Fibroblast of lung (primary cell): Measurements from ENCODE around the gene GJB3. TPM values are rescaled to one million over a fixed set of nuclear protein-coding genes. Genes with fewer than 3 reads are reported as not detected.

Source experiments
- DNase-seq, 2 donors: peaks; one replicate each; pipeline versions ENCODE4 v3.0.0 to v3.0.0-alpha.2; 2010; ENCODE audit warnings: low read depth in 2 of 2
- H2AFZ ChIP-seq: 2 replicates; pipeline ENCODE4 v1.5.1; 2012; ENCODE audit warnings: low read length, control low read depth, inconsistent platforms
- H3K27ac ChIP-seq: 2 replicates; pipeline ENCODE4 v1.5.1; 2011; ENCODE audit warnings: low read length, control low read depth; ENCODE audit not compliant: insufficient read depth
- H3K27me3 ChIP-seq: 2 replicates; pipeline ENCODE4 v1.5.1; 2011; ENCODE audit warnings: mild to moderate bottlenecking, low read length; ENCODE audit not compliant: control insufficient read depth, insufficient read depth
- H3K36me3 ChIP-seq: 2 replicates; pipeline ENCODE4 v1.5.1; 2011; ENCODE audit warnings: low read length; ENCODE audit not compliant: control insufficient read depth, insufficient read depth
- H3K4me1 ChIP-seq: 2 replicates; pipeline ENCODE4 v1.5.1; 2011; ENCODE audit warnings: low read length; ENCODE audit not compliant: control insufficient read depth, insufficient read depth; ENCODE audit errors: extremely low read depth
- H3K4me2 ChIP-seq: 2 replicates; pipeline ENCODE4 v1.5.1; 2011; ENCODE audit warnings: low read length, control low read depth; ENCODE audit not compliant: insufficient read depth; ENCODE audit errors: extremely low read depth
- H3K4me3 ChIP-seq, 4 experiments: fragments of 200-600 bp in 1 of 4; sonication (generic) in 1 of 4; replicated peaks in 1 of 4; 2 replicates each; pipeline ENCODE4 v1.5.1; 2011 to 2016; ENCODE audit warnings: low read length in 4 of 4, low read depth in 3 of 4, mild to moderate bottlenecking in 3 of 4, control low read depth in 2 of 4, inconsistent platforms in 1 of 4, mixed read lengths in 1 of 4; ENCODE audit not compliant: insufficient read depth in 1 of 4; ENCODE audit errors: control extremely low read depth in 1 of 4
- H3K79me2 ChIP-seq: 2 replicates; pipeline ENCODE4 v1.5.1; 2012; ENCODE audit warnings: mild to moderate bottlenecking, low read length, inconsistent platforms; ENCODE audit not compliant: control insufficient read depth, insufficient read depth
- H3K9ac ChIP-seq: 2 replicates; pipeline ENCODE4 v1.5.1; 2011; ENCODE audit warnings: mild to moderate bottlenecking, low read length, control low read depth; ENCODE audit not compliant: insufficient read depth
- H3K9me3 ChIP-seq: 2 replicates; pipeline ENCODE4 v1.5.1; 2012; ENCODE audit warnings: low read depth, low read length; ENCODE audit not compliant: control insufficient read depth, insufficient read depth
- H4K20me1 ChIP-seq: 2 replicates; pipeline ENCODE4 v1.5.1; 2011; ENCODE audit warnings: low read length; ENCODE audit not compliant: control insufficient read depth, insufficient read depth; ENCODE audit errors: extremely low read depth
- CTCF ChIP-seq, 2 donors: IDR thresholded peaks in 1 of 2; conservative IDR thresholded peaks in 1 of 2; 1 replicate in 1 of 2; 2 replicates in 1 of 2; pipeline ENCODE4 v1.5.1; 2011 to 2012; ENCODE audit warnings: low read length in 2 of 2, control low read depth in 1 of 2, inconsistent platforms in 1 of 2, low read depth in 1 of 2, mild to moderate bottlenecking in 1 of 2
- EZH2 ChIP-seq: IDR thresholded peaks from 2 replicates; pipeline ENCODE4 v1.5.1; 2012; ENCODE audit warnings: low read length, control low read depth, mild to moderate bottlenecking; ENCODE audit errors: missing control alignments
- polyA plus RNA-seq, 2 donors: library from polyadenylated mRNA; depleted of rRNA in 1 of 2; stranded (reverse) in 1 of 2; unstranded in 1 of 2; fragments of >200 nt; gene quantifications; 2 replicates each; pipeline ENCODE4 v1.2.1, GENCODE V29; 2011 to 2012; ENCODE audit warnings: missing spikeins in 1 of 2
- total RNA-seq: library from RNA; depleted of rRNA; stranded (reverse); fragments of >200 nt; gene quantifications from 2 replicates; pipeline ENCODE4 v1.2.1, GENCODE V29; 2014

Gene GJB3
- total and polyA plus RNA-seq, 2 donors (not counting 1 experiment from before 2014, with no cell fraction given), result not detected

- Histone ChIP-seq H3K36me3 (no peaks in the 10 kb centered on the region), H3K9ac (no peak overlapping the region), H3K9me3 (no peaks in the 10 kb centered on the region), H3K79me2 (no peaks in the 10 kb centered on the region), H3K4me3 (no peak overlapping the region), H4K20me1 (no peaks in the 10 kb centered on the region), H3K27ac (no peak overlapping the region), H3K27me3 (peaks cover 28% of the 10 kb centered on the region), H2AFZ (no peak overlapping the region), H3K4me2 (no peak overlapping the region), H3K4me1 (no peaks in the 10 kb centered on the region)
- TF ChIP-seq EZH2 (no peak), CTCF (conservative IDR thresholded peaks at IDR 0.05 in 1 of 2, IDR thresholded peaks at IDR 0.05 in 1 of 2; ENCODE audit: low read depth in 1 of 2, low read length in 2 of 2) (no peak)
- no peak for DNase-seq
These were observed 2.6 kb upstream of the GJB3 start for GRCh38 chr1:34778381-34778780.

- no peaks in the 10 kb centered on the region for H3K4me1 ChIP-seq
- no peaks in the 10 kb centered on the region for H3K9me3 ChIP-seq
- no peak overlapping the region for H3K27ac ChIP-seq
- H2AFZ ChIP-seq, result no peak overlapping the region
- DNase-seq, result no peak
- TF ChIP-seq CTCF (conservative IDR thresholded peaks at IDR 0.05 in 1 of 2, IDR thresholded peaks at IDR 0.05 in 1 of 2; ENCODE audit: low read depth in 1 of 2, low read length in 2 of 2) (no peak), EZH2 (no peak)
- no peaks in the 10 kb centered on the region for H3K79me2 ChIP-seq
- H3K36me3 ChIP-seq, result no peaks in the 10 kb centered on the region
- H3K4me3 ChIP-seq, result no peak overlapping the region
- no peaks in the 10 kb centered on the region for H4K20me1 ChIP-seq
- no peak overlapping the region for H3K4me2 ChIP-seq
- peaks cover 28% of the 10 kb centered on the region for H3K27me3 ChIP-seq
- H3K9ac ChIP-seq, result no peak overlapping the region
These were observed 2.0 kb upstream of the GJB3 start for GRCh38 chr1:34779005-34779404.

- Histone ChIP-seq H3K79me2 (no peaks in the 10 kb centered on the region), H3K4me3 (no peak overlapping the region), H3K36me3 (no peaks in the 10 kb centered on the region), H3K27ac (no peak overlapping the region), H3K9ac (no peak overlapping the region), H3K9me3 (no peaks in the 10 kb centered on the region), H4K20me1 (no peaks in the 10 kb centered on the region), H3K27me3 (peaks cover 28% of the 10 kb centered on the region), H3K4me1 (no peaks in the 10 kb centered on the region), H2AFZ (no peak overlapping the region), H3K4me2 (no peak overlapping the region)
- no peak for DNase-seq
- no peak for TF ChIP-seq CTCF (conservative IDR thresholded peaks at IDR 0.05 in 1 of 2, IDR thresholded peaks at IDR 0.05 in 1 of 2; ENCODE audit: low read depth in 1 of 2, low read length in 2 of 2)
- TF ChIP-seq EZH2, result no peak
These were observed 1.5 kb upstream of the GJB3 start for GRCh38 chr1:34779526-34779925.
